ENCODE data around the gene SNAP25. TPM values are rescaled to one million over a fixed set of nuclear protein-coding genes. Genes with fewer than 3 reads are reported as not detected.

The SNAP25 gene
- total RNA-seq, 1 experiment from 2014 or later, result 0.39 TPM

DNA sequence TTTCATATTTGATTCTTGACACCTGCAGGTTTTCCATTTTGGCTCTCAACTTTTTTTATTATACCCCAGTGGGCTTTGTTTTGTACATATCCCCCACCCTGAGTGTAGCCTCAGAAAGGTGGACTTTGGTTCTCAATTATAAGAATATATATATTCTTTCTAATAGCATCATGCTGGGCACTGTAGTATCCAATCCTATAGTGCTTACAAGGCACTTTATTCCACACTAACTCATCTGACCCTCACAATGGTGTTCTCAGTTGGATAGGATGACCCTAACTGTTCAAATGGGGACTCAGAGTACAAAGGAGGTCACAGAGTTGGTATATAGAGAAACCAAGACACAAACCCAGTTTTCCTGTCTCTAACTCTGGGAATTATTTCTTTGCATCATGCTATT is 48.9 kb upstream of the SNAP25 start (continued):
- TF ChIP-seq REST (IDR thresholded peaks at IDR 0.05; ENCODE audit: low read depth) (no peak), JUND (IDR thresholded peaks at IDR 0.05) (no peak), SRF (IDR thresholded peaks at IDR 0.05; ENCODE audit: low read depth) (no peak)

GRCh38 chr20:10170261-10170660 is 48.4 kb upstream of the SNAP25 start:
- no TSS peak for BruUV-seq (replicated peaks)
- no peaks in the 10 kb centered on the region for H3K9me2 ChIP-seq (ENCODE audit: insufficient read depth)
- H3K36me3 ChIP-seq (ENCODE audit: control insufficient read depth in 1 of 2, insufficient read depth in 2 of 2, low read length in 2 of 2), result no peaks in the 10 kb centered on the region
- H3K4me3 ChIP-seq (replicated peaks in 1 of 2; ENCODE audit: low read depth in 1 of 2, low read length in 2 of 2), result no peak overlapping the region
- no peak overlapping the region for H3K27ac ChIP-seq (ENCODE audit: low read depth, low read length)
- H3K79me2 ChIP-seq (ENCODE audit: insufficient read depth, low read length), result no peaks in the 10 kb centered on the region
- no peak overlapping the region for H3K9ac ChIP-seq (ENCODE audit: low read length)
- no peaks in the 10 kb centered on the region for H3K9me3 ChIP-seq (ENCODE audit: control insufficient read depth in 1 of 2, insufficient read depth in 1 of 2, low read depth in 1 of 2, low read length in 2 of 2)
- no peak overlapping the region for H2AFZ ChIP-seq (ENCODE audit: low read depth, low read length, poor library complexity, severe bottlenecking)
- no peaks in the 10 kb centered on the region for H4K20me1 ChIP-seq (ENCODE audit: insufficient read depth)
- no peak overlapping the region for H3K4me2 ChIP-seq (ENCODE audit: low read length)
- H3K27me3 ChIP-seq (ENCODE audit: insufficient read depth, low read length), result no peaks in the 10 kb centered on the region
- ATAC-seq, result no peak
- POLR2A ChIA-PET, result no interaction called here
- RAD21 ChIA-PET (ENCODE audit: low non-redundant PET in 1 of 2, low total read pairs in 2 of 2, uncharacterized antibody in 2 of 2, unreplicated experiment in 2 of 2), result no interaction called here
- intact Hi-C loops (cut with micrococcal nuclease), result no loop called here
- DNase-seq (ENCODE audit: low read depth, low spot score), result no peak
- CTCF ChIA-PET, result no interaction called here
- peaks cover 0 to 6% of the 10 kb centered on the region in 2 experiments; a peak in 1 of 4 replicates for H3K4me1 ChIP-seq (ENCODE audit: control insufficient read depth in 1 of 2, insufficient read depth in 2 of 2, low read length in 2 of 2)
- TF ChIP-seq ZFX (IDR thresholded peaks at IDR 0.05) (no peak), CEBPB (IDR thresholded peaks at IDR 0.05; ENCODE audit: low read depth) (no peak), ZNF274 (IDR thresholded peaks at IDR 0.05; ENCODE audit: low read depth, low read length) (no peak), EGR1 (IDR thresholded peaks at IDR 0.05; ENCODE audit: low read depth) (no peak), EZH2 (IDR thresholded peaks at IDR 0.05) (no peak), TCF7L2 (IDR thresholded peaks at IDR 0.05; ENCODE audit: borderline replicate concordance, extremely low read depth, insufficient read depth, insufficient read length) (no peak), SP1 (IDR thresholded peaks at IDR 0.05; ENCODE audit: low read depth) (no peak), FOSL1 (IDR thresholded peaks at IDR 0.05; ENCODE audit: low read depth) (no peak), REST (IDR thresholded peaks at IDR 0.05; ENCODE audit: low read depth) (no peak), CBX3 (IDR thresholded peaks at IDR 0.05; ENCODE audit: low read depth) (no peak), SIN3A (IDR thresholded peaks at IDR 0.05; ENCODE audit: low read depth) (no peak), JUND (IDR thresholded peaks at IDR 0.05) (no peak), EZH2phosphoT487 (IDR thresholded peaks at IDR 0.05; ENCODE audit: borderline replicate concordance) (no peak), YY1 (IDR thresholded peaks at IDR 0.05; ENCODE audit: extremely low read depth, insufficient replicate concordance, low read depth, low read length) (no peak), POLR2AphosphoS5 (IDR thresholded peaks at IDR 0.05; ENCODE audit: low read depth, low read length) (no peak)
- TF ChIP-seq, protein P1, sequence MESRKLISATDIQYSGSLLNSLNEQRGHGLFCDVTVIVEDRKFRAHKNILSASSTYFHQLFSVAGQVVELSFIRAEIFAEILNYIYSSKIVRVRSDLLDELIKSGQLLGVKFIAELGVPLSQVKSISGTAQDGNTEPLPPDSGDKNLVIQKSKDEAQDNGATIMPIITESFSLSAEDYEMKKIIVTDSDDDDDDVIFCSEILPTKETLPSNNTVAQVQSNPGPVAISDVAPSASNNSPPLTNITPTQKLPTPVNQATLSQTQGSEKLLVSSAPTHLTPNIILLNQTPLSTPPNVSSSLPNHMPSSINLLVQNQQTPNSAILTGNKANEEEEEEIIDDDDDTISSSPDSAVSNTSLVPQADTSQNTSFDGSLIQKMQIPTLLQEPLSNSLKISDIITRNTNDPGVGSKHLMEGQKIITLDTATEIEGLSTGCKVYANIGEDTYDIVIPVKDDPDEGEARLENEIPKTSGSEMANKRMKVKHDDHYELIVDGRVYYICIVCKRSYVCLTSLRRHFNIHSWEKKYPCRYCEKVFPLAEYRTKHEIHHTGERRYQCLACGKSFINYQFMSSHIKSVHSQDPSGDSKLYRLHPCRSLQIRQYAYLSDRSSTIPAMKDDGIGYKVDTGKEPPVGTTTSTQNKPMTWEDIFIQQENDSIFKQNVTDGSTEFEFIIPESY (IDR thresholded peaks at IDR 0.05; ENCODE audit: extremely low read depth, insufficient replicate concordance, low read length), result no peak
- TF ChIP-seq, protein P2, sequence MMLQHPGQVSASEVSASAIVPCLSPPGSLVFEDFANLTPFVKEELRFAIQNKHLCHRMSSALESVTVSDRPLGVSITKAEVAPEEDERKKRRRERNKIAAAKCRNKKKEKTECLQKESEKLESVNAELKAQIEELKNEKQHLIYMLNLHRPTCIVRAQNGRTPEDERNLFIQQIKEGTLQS (IDR thresholded peaks at IDR 0.05), result no peak
